GM19468 (cell line): ENCODE results near the gene KRTAP4-12.
"Not testable (repeated sequence)": the region's sequence is repeated elsewhere in the genome, so short reads cannot be mapped to it uniquely, and the experiment has no call there.

Experiments used
- ATAC-seq: cut with Tn5 transposase; IDR thresholded peaks from one replicate; pipeline ENCODE4 v1.9.1; 2021; ENCODE audit warnings: mild to moderate bottlenecking, moderate library complexity, moderate number of reproducible peaks; ENCODE audit not compliant: unreplicated experiment; ENCODE audit errors: extremely low read depth

Gene KRTAP4-12

GRCh38 chr17:41127371-41127770, 3.4 kb upstream of the KRTAP4-12 start:
- no peak for ATAC-seq

GRCh38 chr17:41126412-41126811, 2.4 kb upstream of the KRTAP4-12 start:
- no peak for ATAC-seq

- no peak for ATAC-seq
These were observed 1.1 kb upstream of the KRTAP4-12 start for GRCh38 chr17:41125064-41125463.

- not testable (repeated sequence) for ATAC-seq
These were observed 541 bp downstream of the KRTAP4-12 start for GRCh38 chr17:41123292-41123990.

- ATAC-seq = no peak
These were observed 2.2 kb downstream of the KRTAP4-12 start for GRCh38 chr17:41121742-41122141.

- ATAC-seq = not testable (repeated sequence)
These were observed 4.0 kb downstream of the KRTAP4-12 start for GRCh38 chr17:41119696-41120690.

- ATAC-seq = no peak
These were observed 5.3 kb downstream of the KRTAP4-12 start for GRCh38 chr17:41118721-41119120.

GRCh38 chr17:41117846-41118386, 6.1 kb downstream of the KRTAP4-12 start, which contains the start of gene KRTAP4-11:
Gene KRTAP4-11 (minus strand): TSS chr17:41118373. CDS start chr17:41118315, 58 bp downstream.
- not testable (repeated sequence) for ATAC-seq

- no peak for ATAC-seq
These were observed 7.7 kb downstream of the KRTAP4-12 start for GRCh38 chr17:41116297-41116696.

GRCh38 chr17:41111151-41111885, 12.7 kb downstream of the KRTAP4-12 start:
- no peak for ATAC-seq

GRCh38 chr17:41108728-41109386, 15.1 kb downstream of the KRTAP4-12 start:
- not testable (repeated sequence) for ATAC-seq

GRCh38 chr17:41107941-41108450, 16.0 kb downstream of the KRTAP4-12 start:
- no peak for ATAC-seq

GRCh38 chr17:41105347-41105746, 18.6 kb downstream of the KRTAP4-12 start, which contains the start of gene KRTAP4-9:
Gene KRTAP4-9 (plus strand): TSS chr17:41105389. CDS start chr17:41105389, 0 bp downstream.
- ATAC-seq = not testable (repeated sequence)

GRCh38 chr17:41104386-41105038, 19.5 kb downstream of the KRTAP4-12 start:
- not testable (repeated sequence) for ATAC-seq

- no peak for ATAC-seq
These were observed 20.1 kb downstream of the KRTAP4-12 start for GRCh38 chr17:41103896-41104295.

GRCh38 chr17:41101586-41102259, 22.3 kb downstream of the KRTAP4-12 start, which contains the start of gene KRTAP4-16:
Gene KRTAP4-16 (minus strand): TSS chr17:41102209. CDS start chr17:41102209, 0 bp downstream.
- ATAC-seq = no peak

- not testable (repeated sequence) for ATAC-seq
These were observed 24.1 kb downstream of the KRTAP4-12 start for GRCh38 chr17:41099682-41100480.
